GM19193 (cell line): ENCODE results near the gene COQ8B.

Experiments used
- POLR2A ChIP-seq: IDR thresholded peaks from 4 replicates; pipeline ENCODE4 v1.6.1; 2011; ENCODE audit not compliant: insufficient read depth, insufficient read length; ENCODE audit errors: extremely low read depth

Gene COQ8B

DNA sequence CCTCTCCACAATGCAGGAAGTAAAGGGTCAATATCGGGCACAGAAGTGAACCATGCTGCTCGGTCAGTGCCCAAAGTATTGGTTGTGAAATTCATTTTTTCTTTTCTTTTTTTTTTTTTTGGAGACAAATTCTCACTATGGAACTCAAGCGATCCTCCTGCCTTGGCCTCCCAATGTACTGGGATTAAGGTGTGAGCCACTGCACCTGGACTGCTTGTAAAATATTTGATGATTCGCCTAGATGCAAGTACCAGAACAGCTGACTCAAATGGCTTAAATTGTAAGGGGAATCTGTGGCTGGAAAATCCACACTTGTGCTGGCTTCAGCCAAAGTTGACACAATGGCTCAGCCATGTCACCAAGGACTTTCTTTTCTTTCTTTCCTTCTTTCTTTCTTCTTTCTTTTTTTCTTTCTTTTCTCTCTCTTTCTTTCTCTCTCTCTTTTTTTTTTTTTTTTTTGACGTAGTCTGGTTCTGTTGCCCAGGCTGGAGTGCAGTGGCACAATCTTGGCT lies 69.9 kb downstream of the COQ8B start:
- TF ChIP-seq POLR2A = no peak

DNA sequence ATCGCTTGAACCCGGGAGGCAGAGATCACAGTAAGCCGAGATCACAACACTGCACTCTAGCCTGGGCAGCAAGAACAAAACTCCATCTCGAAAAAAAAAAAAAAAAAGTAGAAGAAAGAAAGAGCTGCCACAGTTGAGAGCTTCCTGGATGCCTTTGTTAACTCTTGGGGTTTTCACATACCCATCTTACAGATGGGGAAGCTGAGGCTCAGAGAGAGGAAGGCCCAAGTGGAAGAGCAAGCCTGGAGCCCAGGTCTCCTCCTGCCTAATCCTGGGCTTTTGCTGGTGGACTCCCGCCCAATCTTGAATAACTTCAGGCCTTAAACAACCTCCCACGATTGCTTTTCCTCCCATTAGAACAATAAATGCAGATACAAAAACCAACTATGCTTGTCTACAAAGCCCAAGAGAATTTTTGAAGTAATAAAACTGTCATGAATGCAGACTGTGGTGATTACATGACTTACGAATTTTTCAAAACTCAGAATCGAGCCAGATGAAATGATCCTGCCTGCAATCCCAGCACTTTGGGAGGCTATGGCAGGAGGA lies 73.9 kb downstream of the COQ8B start:
- TF ChIP-seq POLR2A = no peak

DNA sequence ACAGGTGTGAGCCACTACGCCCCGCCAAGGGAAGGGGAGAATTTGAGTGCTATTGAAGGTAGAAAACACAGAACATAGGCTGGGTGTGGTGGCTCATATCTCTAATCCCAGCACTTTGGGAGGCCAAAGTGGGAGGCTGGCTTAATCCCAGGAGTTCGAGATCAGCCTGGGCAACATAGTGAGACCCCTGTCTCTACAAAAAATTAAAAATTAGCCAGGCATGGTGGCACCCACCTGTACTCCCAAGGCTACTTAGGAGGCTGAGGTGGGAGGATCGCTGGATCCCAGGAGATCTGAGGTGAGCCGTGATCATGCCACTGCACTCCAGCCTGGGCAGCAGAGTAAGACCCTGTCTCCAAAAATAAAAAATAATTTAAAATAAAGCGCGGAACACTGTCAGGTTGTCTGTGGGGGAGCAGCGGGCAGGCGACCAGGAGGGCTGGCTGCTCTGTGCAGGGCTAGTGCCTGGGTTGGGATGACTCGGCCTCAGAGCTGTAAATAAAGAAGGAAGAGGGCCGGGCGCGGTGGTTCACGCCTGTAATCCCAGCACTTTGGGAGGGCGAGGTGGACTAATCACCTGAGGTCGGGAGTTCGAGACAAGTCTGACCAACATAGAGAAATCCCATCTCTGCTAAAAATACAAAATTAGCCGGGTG lies 74.5 kb downstream of the COQ8B start:
- TF ChIP-seq POLR2A = no peak
